ENCODE data around the gene RAD51B.
"Not testable (repeated sequence)": the region's sequence is repeated elsewhere in the genome, so short reads cannot be mapped to it uniquely, and the experiment has no call there.

Gene RAD51B

DNA sequence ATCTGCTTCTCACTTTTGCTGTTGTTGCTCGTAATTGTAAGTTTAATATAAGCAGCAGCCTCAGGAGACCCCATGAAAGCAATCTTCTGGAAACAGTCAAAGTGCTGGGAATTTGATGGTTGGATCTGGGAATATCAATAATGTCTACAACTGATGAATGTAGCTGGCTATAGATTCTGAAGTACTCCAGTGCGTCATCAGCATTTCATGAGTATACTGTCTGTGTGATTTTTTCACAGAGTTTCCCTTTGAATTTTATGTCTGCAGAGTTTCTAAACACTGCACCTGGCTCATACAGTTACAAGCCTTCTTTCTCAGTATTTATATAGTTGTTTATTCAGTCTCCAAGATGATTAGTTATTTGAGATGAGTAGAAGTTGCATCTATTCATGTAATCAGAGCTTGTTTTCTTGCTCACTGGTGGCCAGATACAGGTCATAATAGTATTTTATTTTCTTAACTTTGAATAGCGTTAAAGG is 222.3 kb downstream of the RAD51B start:
- Histone ChIP-seq H3K36me3 (ENCODE audit: insufficient read depth, low read length) (no peaks in the 10 kb centered on the region), H3K9ac (ENCODE audit: insufficient read length) (no peak overlapping the region), H3K27ac (peak overlapping the region; percentile 67), H3K4me3 (no peak overlapping the region), H3K9me3 (ENCODE audit: low read depth, low read length) (no peaks in the 10 kb centered on the region)
- no peak for TF ChIP-seq EZH2 (IDR thresholded peaks at IDR 0.05)
- no peak for TF ChIP-seq POLR2AphosphoS5 (IDR thresholded peaks at IDR 0.05; ENCODE audit: borderline replicate concordance, low read depth, low read length)
- TF ChIP-seq FOXP2 (optimal IDR thresholded peaks at IDR 0.05; ENCODE audit: control extremely low read depth, extremely low read length, insufficient read depth) = no peak
- no peak for DNase-seq (ENCODE audit: low read depth, low spot score)

DNA sequence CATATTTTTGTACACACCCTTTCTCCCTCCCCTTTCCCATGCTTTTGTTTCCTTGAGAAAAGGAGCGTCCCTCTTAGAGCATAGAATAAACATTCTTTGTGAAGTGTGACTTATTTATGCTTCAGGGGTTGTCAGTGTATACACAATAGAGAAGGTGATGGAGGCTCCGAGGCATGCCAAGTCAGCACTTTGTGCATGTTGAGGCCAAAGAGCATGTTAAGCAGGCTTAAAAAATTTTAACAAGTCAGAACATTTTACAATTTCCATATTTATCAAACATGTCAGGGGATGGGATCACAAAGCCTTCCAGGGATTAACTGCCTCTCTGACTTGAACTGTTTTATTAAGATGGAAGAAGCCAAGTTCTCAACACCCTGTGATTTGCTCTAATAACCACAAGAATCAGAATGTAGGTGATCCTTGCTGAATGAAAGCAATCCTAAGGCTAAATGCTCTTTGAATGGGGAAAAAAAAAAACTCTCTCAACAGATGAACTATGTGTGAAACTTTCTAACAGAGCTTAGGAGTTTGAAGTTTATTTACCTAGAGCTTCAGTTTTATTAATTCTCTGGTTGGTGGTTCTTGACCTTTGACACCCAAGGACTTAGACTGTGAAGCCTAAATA is 223.1 kb downstream of the RAD51B start:
- TF ChIP-seq FOXP2 (optimal IDR thresholded peaks at IDR 0.05; ENCODE audit: control extremely low read depth, extremely low read length, insufficient read depth) (no peak), POLR2AphosphoS5 (IDR thresholded peaks at IDR 0.05; ENCODE audit: borderline replicate concordance, low read depth, low read length) (no peak), EZH2 (IDR thresholded peaks at IDR 0.05) (no peak)
- Histone ChIP-seq H3K27ac (peak overlapping the region; percentile 67), H3K36me3 (ENCODE audit: insufficient read depth, low read length) (no peaks in the 10 kb centered on the region), H3K9ac (ENCODE audit: insufficient read length) (no peak overlapping the region), H3K4me3 (0 out of 2 replicates have a peak overlapping the region, but pooled peaks have one; percentile 17), H3K9me3 (ENCODE audit: low read depth, low read length) (no peaks in the 10 kb centered on the region)
- DNase-seq (ENCODE audit: low read depth, low spot score) = no peak

GRCh38 chr14:68043752-68044151 is 224.2 kb downstream of the RAD51B start:
- no peak overlapping the region for H3K9ac ChIP-seq (ENCODE audit: insufficient read length)
- no peak overlapping the region for H3K4me3 ChIP-seq
- H3K9me3 ChIP-seq (ENCODE audit: low read depth, low read length) = no peaks in the 10 kb centered on the region
- no peak for TF ChIP-seq EZH2 (IDR thresholded peaks at IDR 0.05)
- TF ChIP-seq FOXP2 (optimal IDR thresholded peaks at IDR 0.05; ENCODE audit: control extremely low read depth, extremely low read length, insufficient read depth) = no peak
- TF ChIP-seq POLR2AphosphoS5 (IDR thresholded peaks at IDR 0.05; ENCODE audit: borderline replicate concordance, low read depth, low read length) = no peak
- H3K36me3 ChIP-seq (ENCODE audit: insufficient read depth, low read length) = no peaks in the 10 kb centered on the region
- no peak for DNase-seq (ENCODE audit: low read depth, low spot score)
- no peak overlapping the region for H3K27ac ChIP-seq

GRCh38 chr14:68047906-68048305 is 228.3 kb downstream of the RAD51B start:
- no peak overlapping the region for H3K9ac ChIP-seq (ENCODE audit: insufficient read length)
- no peak overlapping the region for H3K27ac ChIP-seq

GRCh38 chr14:68048815-68049214 is 229.2 kb downstream of the RAD51B start:
- H3K9me3 ChIP-seq (ENCODE audit: low read depth, low read length); H3K36me3 ChIP-seq (ENCODE audit: insufficient read depth, low read length); H3K27ac ChIP-seq; H3K9ac ChIP-seq (ENCODE audit: insufficient read length); DNase-seq (ENCODE audit: low read depth, low spot score); H3K4me3 ChIP-seq: not testable (repeated sequence)

More at GRCh38 chr14:68047906-68048305, 228.3 kb downstream of the RAD51B start:
- DNase-seq (ENCODE audit: low read depth, low spot score) = no peak
- Histone ChIP-seq H3K4me3 (no peak overlapping the region), H3K9me3 (ENCODE audit: low read depth, low read length) (no peaks in the 10 kb centered on the region), H3K36me3 (ENCODE audit: insufficient read depth, low read length) (no peaks in the 10 kb centered on the region)
- TF ChIP-seq POLR2AphosphoS5 (IDR thresholded peaks at IDR 0.05; ENCODE audit: borderline replicate concordance, low read depth, low read length) = no peak
- TF ChIP-seq FOXP2 (optimal IDR thresholded peaks at IDR 0.05; ENCODE audit: control extremely low read depth, extremely low read length, insufficient read depth) = no peak
- no peak for TF ChIP-seq EZH2 (IDR thresholded peaks at IDR 0.05)

DNA sequence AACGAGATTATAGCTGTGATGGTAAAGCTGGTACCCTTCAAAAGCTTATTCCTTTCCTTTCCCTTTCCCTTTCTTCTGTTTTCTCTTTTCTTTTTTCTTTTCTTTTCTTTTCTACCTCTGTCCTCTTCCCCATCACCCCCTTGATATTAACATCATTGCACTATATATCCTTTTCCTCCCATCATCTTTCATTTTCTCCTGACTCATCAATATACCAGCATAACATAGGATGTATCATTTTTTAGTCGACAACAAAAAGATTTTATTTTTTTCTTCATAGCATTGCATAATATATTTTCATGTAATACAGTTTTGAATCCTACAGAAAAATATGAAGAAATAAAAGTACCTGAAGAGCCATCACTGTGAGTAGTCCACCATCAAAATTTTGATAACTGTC is 230.6 kb downstream of the RAD51B start:
- no peak for TF ChIP-seq POLR2AphosphoS5 (IDR thresholded peaks at IDR 0.05; ENCODE audit: borderline replicate concordance, low read depth, low read length)
- TF ChIP-seq EZH2 (IDR thresholded peaks at IDR 0.05) = no peak
- TF ChIP-seq FOXP2 (optimal IDR thresholded peaks at IDR 0.05; ENCODE audit: control extremely low read depth, extremely low read length, insufficient read depth) = no peak
- Histone ChIP-seq H3K4me3 (no peak overlapping the region), H3K27ac (no peak overlapping the region), H3K9ac (ENCODE audit: insufficient read length) (no peak overlapping the region), H3K9me3 (ENCODE audit: low read depth, low read length) (no peaks in the 10 kb centered on the region), H3K36me3 (ENCODE audit: insufficient read depth, low read length) (no peaks in the 10 kb centered on the region)
- no peak for DNase-seq (ENCODE audit: low read depth, low spot score)

- Histone ChIP-seq H3K4me3 (no peak overlapping the region), H3K9ac (ENCODE audit: insufficient read length) (no peak overlapping the region), H3K36me3 (ENCODE audit: insufficient read depth, low read length) (no peaks in the 10 kb centered on the region), H3K27ac (no peak overlapping the region), H3K9me3 (ENCODE audit: low read depth, low read length) (no peaks in the 10 kb centered on the region)
- TF ChIP-seq EZH2 (IDR thresholded peaks at IDR 0.05) (no peak), POLR2AphosphoS5 (IDR thresholded peaks at IDR 0.05; ENCODE audit: borderline replicate concordance, low read depth, low read length) (no peak), FOXP2 (optimal IDR thresholded peaks at IDR 0.05; ENCODE audit: control extremely low read depth, extremely low read length, insufficient read depth) (no peak)
- no peak for DNase-seq (ENCODE audit: low read depth, low spot score)
These were observed 231.6 kb downstream of the RAD51B start for GRCh38 chr14:68051146-68051545.

- H3K27ac ChIP-seq = peak overlapping the region; percentile 44; the same call in 1 of the 2 replicates
- TF ChIP-seq POLR2AphosphoS5 (IDR thresholded peaks at IDR 0.05; ENCODE audit: borderline replicate concordance, low read depth, low read length) (no peak), FOXP2 (optimal IDR thresholded peaks at IDR 0.05; ENCODE audit: control extremely low read depth, extremely low read length, insufficient read depth) (no peak), EZH2 (IDR thresholded peaks at IDR 0.05) (no peak)
- H3K9ac ChIP-seq (ENCODE audit: insufficient read length) = no peak overlapping the region
- DNase-seq (ENCODE audit: low read depth, low spot score) = no peak
- no peak overlapping the region for H3K4me3 ChIP-seq
- no peaks in the 10 kb centered on the region for H3K36me3 ChIP-seq (ENCODE audit: insufficient read depth, low read length)
- no peaks in the 10 kb centered on the region; the same call in 1 of the 2 replicates for H3K9me3 ChIP-seq (ENCODE audit: low read depth, low read length)
These were observed 240.6 kb downstream of the RAD51B start for GRCh38 chr14:68060198-68060597.

DNA sequence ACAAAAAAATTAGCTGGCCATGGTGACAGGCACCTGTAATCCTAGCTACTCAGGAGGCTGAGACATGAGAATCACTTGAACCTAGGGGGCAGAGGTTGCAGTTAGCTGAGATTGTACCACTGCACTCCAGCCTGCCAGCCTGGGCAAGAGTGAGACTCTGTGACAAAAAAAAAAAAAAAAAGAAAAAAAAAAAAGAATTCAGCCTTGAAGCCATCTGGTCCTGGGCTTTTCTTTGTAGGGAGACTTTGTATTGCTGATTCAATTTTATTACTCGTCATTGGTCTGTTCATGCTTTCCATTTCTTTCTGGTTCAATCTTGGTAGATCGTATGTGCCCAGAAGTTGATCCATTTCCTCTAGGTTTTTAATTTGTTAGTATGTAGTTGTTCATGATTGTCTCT is 243.1 kb downstream of the RAD51B start:
- Histone ChIP-seq H3K36me3 (ENCODE audit: insufficient read depth, low read length) (no peaks in the 10 kb centered on the region), H3K9ac (ENCODE audit: insufficient read length) (no peak overlapping the region), H3K4me3 (no peak overlapping the region), H3K27ac (no peak overlapping the region), H3K9me3 (ENCODE audit: low read depth, low read length) (no peaks in the 10 kb centered on the region; the same call in 1 of the 2 replicates)
- no peak for DNase-seq (ENCODE audit: low read depth, low spot score)
- TF ChIP-seq FOXP2 (optimal IDR thresholded peaks at IDR 0.05; ENCODE audit: control extremely low read depth, extremely low read length, insufficient read depth) (no peak), EZH2 (IDR thresholded peaks at IDR 0.05) (no peak), POLR2AphosphoS5 (IDR thresholded peaks at IDR 0.05; ENCODE audit: borderline replicate concordance, low read depth, low read length) (no peak)
